Stomach (tissue), 4 donors: ENCODE measurements around the gene ZSWIM5.

ENCODE experiments used
- EP300 ChIP-seq: sonication (generic); formaldehyde crosslinking; IDR thresholded peaks from one replicate; pipeline ENCODE4 v1.6.1; 2017; ENCODE audit warnings: antibody characterized with exemption
- POLR2A ChIP-seq, 4 donors: fragments of 450-650 bp; IDR thresholded peaks; one replicate each; pipeline ENCODE4 v1.6.1; 2016; ENCODE audit warnings: antibody characterized with exemption in 4 of 4, control low read depth in 2 of 4, mild to moderate bottlenecking in 1 of 4, moderate library complexity in 1 of 4
- POLR2AphosphoS5 ChIP-seq, 3 donors: sonication (generic); formaldehyde crosslinking; IDR thresholded peaks; one replicate each; pipeline ENCODE4 v1.6.1; 2016; ENCODE audit warnings: antibody characterized with exemption in 3 of 3
- TF ChIP-seq, protein P1 (sequence below), 7 experiments: fragments of 450-650 bp in 4 of 7; fragments of 200-600 bp in 3 of 7; sonication (generic) in 3 of 7; IDR thresholded peaks; one replicate each; pipeline ENCODE4 v1.5.1; 2016 to 2019; ENCODE audit warnings: antibody characterized with exemption in 7 of 7, control low read depth in 2 of 7, mild to moderate bottlenecking in 1 of 7

DNA sequence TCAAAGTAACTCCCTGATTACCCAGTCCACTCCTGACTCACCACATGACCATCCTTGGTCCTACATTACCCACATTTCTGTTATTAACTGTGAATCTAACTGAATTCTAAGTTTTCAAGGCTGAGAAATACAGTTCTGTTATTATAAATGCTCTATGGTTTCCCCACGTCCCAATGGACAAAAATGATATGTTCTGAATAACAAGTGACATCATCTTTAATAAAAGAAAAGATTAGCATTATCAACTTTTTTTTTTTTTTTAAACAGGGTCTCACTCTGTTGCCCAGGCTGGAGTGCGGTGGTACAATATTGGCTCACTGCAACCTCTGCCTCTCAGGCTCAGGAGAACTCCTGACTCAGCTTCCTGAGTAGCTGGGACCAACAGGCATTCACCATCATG is 59.6 kb downstream of the ZSWIM5 start:
- TF ChIP-seq, protein P1, sequence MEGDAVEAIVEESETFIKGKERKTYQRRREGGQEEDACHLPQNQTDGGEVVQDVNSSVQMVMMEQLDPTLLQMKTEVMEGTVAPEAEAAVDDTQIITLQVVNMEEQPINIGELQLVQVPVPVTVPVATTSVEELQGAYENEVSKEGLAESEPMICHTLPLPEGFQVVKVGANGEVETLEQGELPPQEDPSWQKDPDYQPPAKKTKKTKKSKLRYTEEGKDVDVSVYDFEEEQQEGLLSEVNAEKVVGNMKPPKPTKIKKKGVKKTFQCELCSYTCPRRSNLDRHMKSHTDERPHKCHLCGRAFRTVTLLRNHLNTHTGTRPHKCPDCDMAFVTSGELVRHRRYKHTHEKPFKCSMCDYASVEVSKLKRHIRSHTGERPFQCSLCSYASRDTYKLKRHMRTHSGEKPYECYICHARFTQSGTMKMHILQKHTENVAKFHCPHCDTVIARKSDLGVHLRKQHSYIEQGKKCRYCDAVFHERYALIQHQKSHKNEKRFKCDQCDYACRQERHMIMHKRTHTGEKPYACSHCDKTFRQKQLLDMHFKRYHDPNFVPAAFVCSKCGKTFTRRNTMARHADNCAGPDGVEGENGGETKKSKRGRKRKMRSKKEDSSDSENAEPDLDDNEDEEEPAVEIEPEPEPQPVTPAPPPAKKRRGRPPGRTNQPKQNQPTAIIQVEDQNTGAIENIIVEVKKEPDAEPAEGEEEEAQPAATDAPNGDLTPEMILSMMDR (IDR thresholded peaks at IDR 0.05), result no peak
- TF ChIP-seq POLR2A (IDR thresholded peaks at IDR 0.05) (no peak), POLR2AphosphoS5 (IDR thresholded peaks at IDR 0.05) (no peak), EP300 (no peak)
